NCI-H2227 (cell line): ENCODE data around the gene SPAG9.

Experiments used
- DNase-seq: peaks from one replicate; lab custom pipeline; 2025; ENCODE audit not compliant: unreplicated experiment; lab: John Stamatoyannopoulos, UW

Gene SPAG9

DNA sequence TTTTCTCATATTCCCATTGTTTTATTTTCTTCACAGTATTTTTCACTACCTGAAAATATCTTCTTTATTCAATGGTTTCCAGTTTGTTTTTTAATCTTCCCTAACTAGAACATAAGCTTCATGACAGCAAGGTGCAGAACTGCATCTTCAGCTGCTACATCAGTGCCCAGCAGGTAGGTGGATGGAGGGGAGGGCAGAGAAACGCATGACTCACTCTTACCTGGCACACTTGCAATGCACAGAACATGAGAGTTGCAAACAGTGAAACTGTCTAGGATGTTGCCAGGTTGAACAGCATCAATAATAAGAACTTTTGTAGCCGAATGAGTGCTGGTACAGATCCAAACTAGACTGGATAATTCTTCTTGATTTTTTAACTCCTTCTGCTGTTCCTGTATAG, 127.1 kb downstream of the SPAG9 start:
- no peak for DNase-seq

DNA sequence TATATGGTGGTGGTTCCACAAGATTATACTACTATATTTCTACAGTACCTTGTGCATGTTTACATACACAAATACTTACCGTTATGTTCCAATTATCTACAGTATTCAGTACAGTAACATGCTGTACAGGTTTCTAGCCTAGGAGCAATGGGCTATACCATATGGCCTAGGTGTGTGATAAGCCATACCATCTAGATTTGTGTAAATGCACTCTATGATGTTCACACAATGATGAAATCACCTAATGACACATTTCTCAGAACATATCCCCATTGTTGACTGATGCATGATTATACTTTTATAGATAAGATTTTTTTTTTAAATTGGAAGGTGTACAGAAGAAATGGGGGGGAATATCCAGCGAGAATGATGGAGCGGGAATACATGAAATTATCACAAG, 131.5 kb downstream of the SPAG9 start:
- no peak for DNase-seq

DNA sequence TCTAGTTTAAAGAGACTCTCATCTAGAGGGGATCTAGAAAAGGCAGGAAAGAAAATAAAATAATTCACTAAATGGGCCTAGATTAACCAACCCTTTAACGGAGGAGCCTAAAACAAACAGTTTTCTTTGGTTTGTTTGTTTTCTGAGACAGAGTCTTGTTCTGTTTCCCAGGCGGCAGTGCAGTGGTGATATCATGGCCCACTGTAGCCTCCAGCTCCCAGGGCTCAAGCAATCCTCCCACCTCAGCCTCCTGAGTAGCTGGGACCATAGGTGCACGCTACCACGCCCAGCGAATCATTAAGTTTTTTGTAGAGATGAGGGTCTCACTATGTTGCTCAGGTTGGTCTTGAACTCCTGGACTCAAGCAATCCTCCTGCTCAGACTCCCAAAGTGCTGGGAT, 132.2 kb downstream of the SPAG9 start:
- no peak for DNase-seq

DNA sequence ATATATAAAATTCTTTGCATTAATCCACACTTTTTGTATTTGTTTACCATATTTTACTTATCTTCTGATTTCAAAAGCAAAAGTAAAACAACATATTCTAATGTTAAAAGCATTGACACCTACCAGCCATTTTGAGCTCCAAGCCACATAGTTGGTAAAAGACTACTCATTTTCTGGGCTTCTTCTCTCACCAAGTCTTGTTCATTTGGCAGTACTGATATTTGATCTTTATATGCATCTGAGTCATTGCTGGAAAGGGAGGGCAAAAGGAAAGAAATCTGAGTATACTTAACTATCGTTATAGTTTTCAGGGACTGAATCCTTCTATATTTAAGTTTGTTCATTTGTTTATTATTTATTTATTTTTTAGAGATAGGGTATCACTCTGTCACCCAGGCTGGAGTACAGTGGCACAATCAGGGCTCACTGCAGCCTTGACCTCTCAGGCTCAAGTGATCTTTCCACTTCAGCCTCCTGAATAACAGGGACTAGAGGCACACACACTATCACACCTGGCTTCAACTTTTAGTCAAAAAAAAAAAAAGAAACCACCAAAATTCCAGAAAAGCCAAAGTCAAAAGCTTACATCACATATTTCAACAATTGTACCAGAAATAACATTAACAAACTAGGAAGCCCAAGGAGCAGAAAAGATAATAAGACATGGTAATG, 133.5 kb downstream of the SPAG9 start:
- no peak for DNase-seq

DNA sequence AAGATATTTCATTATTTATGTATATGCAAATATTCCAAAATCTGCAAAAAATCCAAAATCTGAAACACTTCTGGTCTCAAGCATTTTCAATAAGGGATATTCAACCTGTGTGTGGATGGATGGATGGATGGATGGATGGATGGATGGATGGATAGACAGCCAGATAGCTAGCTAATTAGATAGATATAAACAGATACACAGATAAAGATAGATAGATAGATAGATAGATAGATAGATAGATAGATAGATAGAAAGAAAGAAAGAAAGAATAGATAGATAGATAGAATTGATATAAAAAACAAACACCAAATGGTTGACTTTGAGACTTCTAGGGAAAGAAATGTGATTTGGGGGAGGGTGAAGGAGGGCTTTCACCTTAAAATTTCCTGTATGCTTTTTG, 139.4 kb downstream of the SPAG9 start:
- no peak for DNase-seq

DNA sequence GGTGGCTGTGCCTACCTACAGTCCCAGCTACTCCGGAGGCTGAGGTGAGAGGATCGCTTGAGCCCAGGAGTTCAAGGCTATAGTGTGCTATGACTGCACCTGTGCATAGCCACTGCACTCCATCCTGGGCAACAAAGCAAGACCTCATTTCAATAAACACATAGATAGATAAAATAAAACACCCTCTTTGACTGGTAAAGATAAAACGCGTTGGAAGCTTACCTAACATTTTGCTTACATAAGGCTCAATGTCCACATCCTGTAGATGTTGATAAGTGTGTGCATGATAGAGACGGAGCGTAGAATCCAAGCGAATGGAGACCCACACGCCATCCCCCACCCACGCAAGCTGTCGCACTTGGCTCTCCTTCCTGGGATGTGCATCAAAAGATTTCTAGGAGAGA, 141.1 kb downstream of the SPAG9 start:
- no peak for DNase-seq

DNA sequence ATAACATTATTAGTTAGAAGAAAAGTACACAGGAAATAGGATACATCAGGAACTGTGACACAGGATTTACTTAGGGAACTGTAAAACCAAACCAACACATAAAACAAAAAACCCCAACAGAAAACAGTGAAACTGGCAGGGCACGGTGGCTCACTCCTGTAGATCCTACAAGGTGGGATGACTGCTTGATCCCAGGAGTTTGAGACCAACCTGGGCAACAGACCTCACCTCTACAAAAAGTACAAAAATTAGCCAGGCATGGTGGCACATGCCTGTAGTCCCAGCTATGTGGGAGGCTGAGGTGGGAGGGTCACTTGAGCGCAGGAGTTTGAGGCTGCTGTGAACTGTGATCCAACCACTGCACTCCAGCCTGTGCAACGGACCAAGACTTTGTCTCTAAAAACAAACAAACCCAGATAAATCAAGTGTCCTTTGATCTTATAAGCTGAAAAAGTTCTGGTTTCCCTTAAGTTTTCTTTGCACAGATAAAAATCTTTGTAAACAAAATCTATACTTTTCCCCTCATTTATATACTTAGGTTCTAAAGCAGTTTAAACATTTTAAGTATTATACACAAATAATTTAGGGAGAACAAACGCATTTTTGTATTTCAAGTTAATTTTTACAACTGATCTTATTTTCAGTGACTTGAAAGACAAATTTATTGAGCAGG, 143.0 kb downstream of the SPAG9 start:
- no peak for DNase-seq

DNA sequence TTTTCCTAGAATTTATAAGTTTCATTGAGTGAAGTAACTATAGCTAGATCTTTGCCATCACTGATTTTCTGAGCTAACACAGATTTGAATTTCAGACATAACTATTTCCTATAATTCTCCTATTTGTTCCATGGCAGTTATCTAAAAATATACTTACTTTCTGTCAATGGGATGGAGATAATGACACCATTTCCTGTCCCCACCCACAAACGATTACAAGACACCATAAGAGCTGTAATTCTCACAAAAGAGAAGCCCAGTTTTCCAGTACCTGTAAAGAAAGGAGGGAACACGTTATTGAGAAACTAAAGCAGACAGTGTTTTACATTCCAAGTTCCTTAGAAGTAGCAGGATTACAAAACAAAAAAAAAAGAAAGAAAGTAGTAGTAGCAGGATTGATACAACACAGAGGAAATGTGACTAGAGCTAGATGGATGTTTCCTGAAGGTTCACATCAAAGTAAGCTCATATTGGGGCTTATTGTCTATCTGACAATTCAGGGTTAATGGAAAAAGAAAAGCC, 143.7 kb downstream of the SPAG9 start:
- no peak for DNase-seq

DNA sequence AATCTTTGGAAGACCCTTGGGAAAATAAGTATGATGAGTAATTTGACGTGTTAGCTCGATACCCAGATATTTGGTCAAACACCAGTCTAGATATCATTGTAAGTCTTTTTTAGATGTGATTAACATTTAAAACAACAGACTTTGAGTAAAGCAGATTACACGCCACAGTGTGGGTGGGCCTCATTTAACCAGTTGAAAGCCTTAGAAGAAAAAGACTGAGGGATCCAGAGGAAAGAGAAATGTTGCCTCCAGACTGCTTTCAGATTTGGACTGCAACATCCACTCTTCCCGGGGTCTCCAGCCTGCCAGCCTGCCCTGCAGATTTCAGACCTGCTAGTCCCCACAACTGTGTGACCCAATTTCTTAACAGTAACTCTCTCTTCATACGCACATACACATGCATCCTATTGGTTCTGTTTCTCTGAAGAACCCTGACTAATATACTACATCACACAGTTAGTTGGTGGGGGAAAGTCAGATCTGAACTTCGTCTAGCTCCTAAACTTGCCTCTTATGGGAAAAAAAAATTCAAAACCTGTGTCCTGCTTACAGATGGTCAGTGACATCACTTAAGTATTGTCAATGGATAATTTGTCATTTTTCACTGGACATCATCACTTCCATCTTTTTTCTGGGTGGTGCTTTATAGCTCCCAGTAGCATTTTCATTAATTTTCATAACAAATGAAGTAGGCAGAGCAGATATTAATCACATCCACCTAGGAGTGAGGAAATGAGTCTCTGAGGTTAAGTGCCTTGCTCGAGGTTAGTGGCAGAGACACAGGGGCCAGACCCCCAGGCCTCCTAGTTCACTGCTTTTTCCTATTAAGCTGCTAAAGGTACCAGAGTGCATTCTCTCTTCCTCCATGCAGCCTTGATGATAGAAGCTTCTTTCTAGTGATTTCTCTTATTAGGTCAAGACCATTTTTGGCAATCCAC, 146.8 kb downstream of the SPAG9 start:
- no peak for DNase-seq

DNA sequence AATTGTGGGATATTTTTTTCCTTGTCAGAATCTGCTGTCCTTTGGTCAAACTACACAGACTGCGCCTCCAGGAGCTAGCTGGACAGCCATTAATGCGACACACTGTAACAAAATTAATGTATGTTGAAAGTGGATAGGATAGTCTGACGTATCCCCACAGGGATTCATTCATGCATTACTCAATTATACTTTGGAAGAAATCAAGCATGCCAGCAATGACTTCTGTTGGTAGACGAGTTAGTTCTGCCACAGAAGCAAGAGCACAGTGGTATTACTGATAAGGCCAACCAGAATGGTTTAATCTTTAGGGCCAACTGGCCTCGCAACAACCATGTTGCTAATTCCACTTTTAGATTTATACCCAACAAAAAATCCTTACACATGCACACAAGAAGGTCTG, 148.1 kb downstream of the SPAG9 start:
- no peak for DNase-seq

DNA sequence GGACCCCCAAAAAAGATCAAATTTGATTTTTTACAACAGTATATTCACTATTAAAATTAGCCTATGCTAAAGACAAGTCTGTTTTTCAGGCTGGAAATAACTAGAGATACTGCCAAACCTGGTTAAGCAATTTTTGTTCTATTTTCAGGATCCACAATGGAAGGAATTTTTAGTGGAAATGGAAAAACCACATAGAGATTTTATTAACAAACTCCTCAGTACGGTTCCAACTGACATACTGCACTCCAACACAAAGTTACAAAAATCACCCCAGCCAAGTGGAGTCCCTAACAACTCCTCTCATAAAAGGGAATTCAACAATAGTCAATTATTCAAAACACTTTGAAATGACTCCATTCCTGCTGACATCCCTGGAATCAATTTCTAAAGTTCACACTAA, 152.9 kb downstream of the SPAG9 start:
- no peak for DNase-seq

DNA sequence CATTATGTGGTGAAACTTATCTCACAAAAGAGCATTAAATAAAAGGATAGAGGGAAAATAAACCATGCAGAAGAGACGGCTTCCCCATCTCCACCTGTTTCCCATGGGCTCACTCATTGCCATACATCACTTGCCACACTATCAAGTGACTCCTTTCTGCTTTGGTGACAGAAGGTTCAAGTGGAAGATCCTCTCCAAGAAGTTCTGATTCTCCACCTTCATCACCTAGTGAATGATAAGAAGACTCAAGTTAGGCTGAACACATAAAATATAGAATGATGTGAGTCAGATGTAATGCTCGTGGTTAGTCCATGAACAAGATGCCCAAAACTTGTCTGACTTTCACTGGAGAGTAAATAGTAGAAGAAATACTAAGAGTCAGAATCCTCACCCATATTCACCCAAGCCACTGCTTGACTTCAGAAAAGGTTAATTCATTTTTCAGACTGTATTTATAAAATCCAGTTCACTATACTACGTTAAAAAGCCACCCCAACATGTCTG, 154.5 kb downstream of the SPAG9 start:
- no peak for DNase-seq

DNA sequence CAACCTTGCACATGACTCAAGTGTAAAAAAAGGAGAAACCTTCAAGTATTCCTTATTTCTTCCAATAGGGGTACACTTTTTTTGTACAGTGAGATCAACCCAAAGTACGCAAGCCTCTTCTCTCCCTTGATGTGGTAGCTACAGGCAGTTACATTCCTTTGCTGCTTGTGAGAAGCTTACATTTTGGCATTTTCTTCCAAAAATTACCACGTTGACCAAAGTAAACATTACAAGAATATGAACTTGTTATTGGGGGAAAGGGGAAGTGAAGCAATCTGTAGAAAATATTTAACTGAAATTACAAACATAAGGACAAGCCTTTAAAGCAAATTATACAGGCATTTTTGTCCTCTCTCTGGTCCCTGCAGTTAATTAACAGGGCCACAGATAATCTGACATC, 157.5 kb downstream of the SPAG9 start:
- no peak for DNase-seq

DNA sequence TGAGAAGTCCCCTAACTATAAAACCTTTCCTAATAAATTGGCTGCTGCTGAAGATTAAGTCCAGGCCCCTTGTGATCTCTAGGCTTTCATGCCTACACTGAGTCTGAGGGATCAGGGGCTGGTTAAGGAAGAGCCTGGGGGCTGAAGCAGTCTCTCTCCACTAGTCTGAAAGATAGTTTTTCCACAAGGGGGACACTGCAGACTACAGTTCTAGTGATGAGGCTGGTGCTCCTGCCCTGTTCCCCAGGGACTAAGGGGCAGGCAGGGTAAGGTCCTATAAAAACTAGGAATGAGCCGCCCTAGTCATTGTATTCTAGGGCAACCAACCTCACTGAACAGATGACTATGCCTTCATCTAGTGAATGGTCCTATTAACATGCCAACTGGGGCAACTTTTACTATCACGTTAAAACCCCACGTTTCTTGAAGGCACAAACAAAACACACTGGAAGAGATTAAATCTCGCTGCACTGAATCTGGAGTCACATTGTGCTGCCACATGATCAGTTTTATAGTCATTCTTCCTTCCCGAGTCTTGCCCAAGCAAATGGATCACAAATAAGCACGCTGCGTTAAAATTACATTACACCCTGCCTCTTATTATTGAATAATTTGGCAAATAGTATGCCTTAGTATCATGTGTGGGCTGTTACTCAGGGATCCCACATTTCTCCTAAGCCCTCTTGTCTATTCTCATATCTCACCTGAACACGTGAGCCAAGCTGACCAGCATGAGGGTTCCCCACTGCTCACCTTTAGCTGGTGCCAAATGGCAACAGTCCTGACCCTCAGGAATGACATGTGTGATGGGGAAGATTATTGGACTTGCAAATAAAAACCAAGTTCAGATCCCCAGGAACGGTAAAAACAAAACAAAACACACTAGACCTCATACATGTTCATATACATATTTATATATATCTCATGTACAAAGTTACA, 159.1 kb downstream of the SPAG9 start:
- no peak for DNase-seq

DNA sequence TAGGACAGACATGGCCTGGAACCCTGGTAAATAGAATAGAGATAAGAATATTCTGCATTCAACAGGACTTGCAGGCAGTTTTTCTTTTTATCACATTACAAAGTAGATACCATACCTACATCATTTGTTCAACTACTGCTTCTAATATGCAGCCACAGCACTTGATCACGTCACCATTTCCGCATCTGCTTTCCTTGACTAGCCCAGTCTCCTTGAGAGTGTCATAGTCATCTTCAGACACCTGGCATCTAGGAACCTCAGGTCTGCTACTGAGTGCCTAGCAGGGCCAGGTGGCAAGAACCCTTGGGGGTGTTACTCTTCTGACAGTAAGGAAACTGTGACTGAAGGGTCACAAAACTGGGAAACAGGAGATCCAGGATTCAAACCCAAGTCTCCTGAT, 161.3 kb downstream of the SPAG9 start:
- no peak for DNase-seq

DNA sequence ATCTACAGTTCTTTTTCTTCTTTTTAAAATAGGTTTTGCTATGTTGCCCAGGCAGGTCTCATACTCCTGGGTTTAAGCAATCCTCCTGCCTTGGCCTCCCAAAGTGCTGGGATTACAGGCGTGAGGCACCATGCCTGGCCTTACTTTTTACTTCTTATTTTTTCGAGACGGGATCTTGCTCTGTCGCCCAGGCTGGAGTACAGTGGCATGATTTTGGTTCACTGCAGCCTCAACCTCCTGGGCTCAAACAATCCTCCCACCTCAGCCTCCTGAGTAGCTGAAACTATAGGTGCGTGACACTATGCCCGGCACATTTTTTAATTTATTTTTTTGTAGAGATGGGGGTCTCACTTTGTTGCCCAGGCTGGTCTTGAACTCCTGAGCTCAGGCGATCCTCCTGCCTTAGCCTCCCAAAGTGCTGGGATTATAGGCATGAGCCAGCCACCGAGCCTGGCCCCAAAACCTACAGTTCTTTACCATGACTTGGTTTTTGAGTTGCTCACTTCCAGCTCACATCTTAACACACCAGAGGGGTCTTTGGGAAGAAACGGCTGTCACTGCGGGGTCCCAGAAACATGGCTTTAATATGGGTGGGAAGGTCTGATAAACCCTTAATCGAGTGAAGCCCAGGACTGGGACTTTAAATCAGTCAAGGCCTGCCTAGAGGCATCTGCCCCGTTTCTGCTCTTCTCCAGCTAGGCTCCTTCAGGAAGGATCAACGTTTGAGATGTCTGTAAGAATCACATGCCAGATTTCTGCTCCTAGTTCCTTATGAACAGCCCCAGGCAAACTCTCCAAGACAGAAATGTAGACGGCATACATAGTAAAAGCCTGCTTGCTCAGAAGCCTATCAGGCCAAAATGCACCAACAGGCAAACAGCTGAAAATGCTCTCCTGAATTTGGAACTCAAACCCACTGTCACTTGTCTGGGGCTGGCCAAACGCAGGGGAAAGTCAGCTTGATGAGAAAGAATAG, 162.8 kb downstream of the SPAG9 start:
- no peak for DNase-seq

DNA sequence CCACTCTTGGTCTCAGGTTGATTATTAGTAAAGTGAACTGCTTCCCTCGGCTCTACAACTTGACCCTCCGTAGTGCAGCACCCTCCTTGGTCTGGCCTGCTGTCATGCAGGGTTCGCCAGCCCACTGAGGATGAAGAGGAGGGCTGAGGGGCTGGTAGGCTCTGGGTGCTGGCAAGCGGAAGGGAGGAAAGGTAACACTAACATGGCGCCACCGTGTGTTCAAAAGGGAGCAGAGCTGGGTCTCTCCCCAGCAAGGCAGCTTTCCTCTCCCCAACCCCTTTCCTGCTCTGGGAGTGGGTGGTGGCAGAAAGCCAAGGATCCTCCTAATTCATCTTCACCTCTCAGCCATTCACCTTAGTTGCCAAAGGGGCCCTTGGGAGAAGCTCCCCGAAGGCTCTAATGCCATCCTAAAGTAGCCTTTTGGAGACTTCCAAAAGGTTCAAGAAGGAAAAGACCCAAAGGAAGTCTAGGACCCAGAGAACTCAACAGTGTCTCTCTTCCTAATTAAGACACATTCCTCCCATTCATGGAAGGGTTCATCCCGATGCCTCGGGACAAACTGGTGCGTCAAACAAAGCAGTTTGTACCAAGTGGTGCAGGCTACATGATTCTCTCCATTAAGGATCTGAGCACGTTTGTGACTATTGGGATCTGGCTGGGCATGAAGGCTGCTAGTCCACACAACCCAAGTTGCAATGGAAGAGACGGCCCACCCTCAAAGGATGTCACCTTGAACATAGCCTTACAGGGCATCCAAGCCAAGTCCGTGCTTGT, 163.7 kb downstream of the SPAG9 start:
- peak; percentile 75 for DNase-seq

DNA sequence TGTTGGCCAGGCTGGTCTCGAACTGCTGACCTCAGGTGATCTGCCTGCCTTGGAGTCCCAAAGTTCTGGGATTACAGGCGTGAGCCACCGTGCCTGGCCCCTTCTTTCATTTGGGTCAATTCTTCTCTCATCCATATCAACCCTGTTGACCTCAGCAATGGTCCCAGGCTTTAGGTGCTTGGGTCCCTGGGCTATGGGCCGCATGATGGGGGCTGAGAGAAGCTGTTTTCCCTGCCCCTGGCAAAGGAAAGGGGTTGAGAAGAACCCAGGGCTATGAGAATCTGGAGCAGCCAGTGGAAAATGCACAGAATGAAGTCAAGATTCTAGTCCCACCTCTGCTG, 164.3 kb downstream of the SPAG9 start:
- no peak for DNase-seq

DNA sequence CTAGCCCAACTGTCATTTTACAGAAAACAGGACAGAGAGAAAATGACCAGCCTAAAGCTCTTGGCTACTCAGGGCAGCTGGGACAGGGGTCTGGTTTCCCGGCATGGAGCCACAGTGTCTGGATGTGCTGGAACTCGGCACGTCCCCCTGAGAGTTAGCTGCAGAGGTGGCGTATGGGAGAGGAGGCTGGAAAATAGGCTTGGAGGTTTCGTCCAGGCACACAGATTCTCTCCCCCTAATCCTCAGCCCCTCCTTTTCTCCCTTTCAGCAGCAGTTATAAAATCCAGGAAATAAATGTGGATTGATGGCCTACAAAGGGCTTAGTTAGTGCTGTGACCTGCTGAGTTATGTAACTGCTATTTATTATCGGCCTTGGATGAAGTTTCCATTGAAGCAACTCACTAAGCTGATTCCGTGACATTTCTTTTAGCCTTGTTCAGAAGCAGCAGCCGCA, 165.0 kb downstream of the SPAG9 start:
- DNase-seq, result no peak
